ENCODE data around the gene ADAMTS12.
"Not testable (repeated sequence)": the region's sequence is repeated elsewhere in the genome, so short reads cannot be mapped to it uniquely, and the experiment has no call there.

ADAMTS12 gene

GRCh38 chr5:33891788-33892619, at the start of gene ADAMTS12:
ADAMTS12 (minus strand) TSS chr5:33891990; CDS start chr5:33891856, 134 bp downstream.
- DNase-seq (ENCODE audit: low read depth) = no peak

- no peak for DNase-seq (ENCODE audit: low read depth)
Observed at GRCh38 chr5:33941090-33941489, 49.3 kb upstream of the ADAMTS12 start.

GRCh38 chr5:33939556-33940262, 47.9 kb upstream of the ADAMTS12 start:
- no peak for DNase-seq (ENCODE audit: low read depth)

- DNase-seq (ENCODE audit: low read depth) = no peak
Observed at GRCh38 chr5:33938881-33939280, 47.1 kb upstream of the ADAMTS12 start.

- DNase-seq (ENCODE audit: low read depth) = no peak
Observed at GRCh38 chr5:33938507-33938796, 46.7 kb upstream of the ADAMTS12 start.

GRCh38 chr5:33937707-33938506, 46.1 kb upstream of the ADAMTS12 start:
- no peak for DNase-seq (ENCODE audit: low read depth)

GRCh38 chr5:33937017-33937706, 45.4 kb upstream of the ADAMTS12 start:
- no peak for DNase-seq (ENCODE audit: low read depth)

- no peak for DNase-seq (ENCODE audit: low read depth)
Observed at GRCh38 chr5:33936381-33937016, 44.7 kb upstream of the ADAMTS12 start, which contains the start of gene RXFP3. RXFP3 (plus strand) TSS chr5:33936386; CDS start chr5:33936741, 355 bp downstream.

- DNase-seq (ENCODE audit: low read depth) = peak; percentile 7
Observed at GRCh38 chr5:33936004-33936380, 44.2 kb upstream of the ADAMTS12 start.

GRCh38 chr5:33934176-33934575, 42.4 kb upstream of the ADAMTS12 start:
- DNase-seq (ENCODE audit: low read depth) = no peak

- no peak for DNase-seq (ENCODE audit: low read depth)
Observed at GRCh38 chr5:33933723-33934169, 42.0 kb upstream of the ADAMTS12 start.

GRCh38 chr5:33931136-33931535, 39.3 kb upstream of the ADAMTS12 start:
- no peak for DNase-seq (ENCODE audit: low read depth)

GRCh38 chr5:33929925-33930690, 38.3 kb upstream of the ADAMTS12 start:
- DNase-seq (ENCODE audit: low read depth) = no peak

- no peak for DNase-seq (ENCODE audit: low read depth)
Observed at GRCh38 chr5:33928283-33928682, 36.5 kb upstream of the ADAMTS12 start.

GRCh38 chr5:33927685-33928084, 35.9 kb upstream of the ADAMTS12 start:
- DNase-seq (ENCODE audit: low read depth) = no peak

GRCh38 chr5:33925278-33925677, 33.5 kb upstream of the ADAMTS12 start:
- no peak for DNase-seq (ENCODE audit: low read depth)

GRCh38 chr5:33921002-33921401, 29.2 kb upstream of the ADAMTS12 start:
- DNase-seq (ENCODE audit: low read depth) = no peak

- DNase-seq (ENCODE audit: low read depth) = not testable (repeated sequence)
Observed at GRCh38 chr5:33914844-33915243, 23.1 kb upstream of the ADAMTS12 start.

- DNase-seq (ENCODE audit: low read depth) = not testable (repeated sequence)
Observed at GRCh38 chr5:33906248-33906647, 14.5 kb upstream of the ADAMTS12 start.

GRCh38 chr5:33905381-33905780, 13.6 kb upstream of the ADAMTS12 start:
- DNase-seq (ENCODE audit: low read depth) = no peak

- no peak for DNase-seq (ENCODE audit: low read depth)
Observed at GRCh38 chr5:33903118-33903517, 11.3 kb upstream of the ADAMTS12 start.
